SK-N-SH treated with all-trans-retinoic acid at 6 μM for 48 hours (cell line): Measurements from ENCODE around the gene C10orf62.

Experiments
- POU6F1 ChIP-seq: fragments of 250-450 bp; sonication (Bioruptor Pico); IDR thresholded peaks from 2 replicates; pipeline ENCODE4 v1.8.0; 2021; ENCODE audit warnings: low read depth, mild to moderate bottlenecking, moderate library complexity, borderline replicate concordance
- ZFP3 ChIP-seq: fragments of 250-450 bp; sonication (Bioruptor Pico); IDR thresholded peaks from 2 replicates; pipeline ENCODE4 v1.5.0; 2020; ENCODE audit warnings: mild to moderate bottlenecking, moderate library complexity
- ZNF565 ChIP-seq: fragments of 450-650 bp; formaldehyde crosslinking; conservative IDR thresholded peaks from 2 replicates; pipeline ENCODE4 v1.5.0; 2020; ENCODE audit warnings: low read depth, mild to moderate bottlenecking, moderate library complexity
- TF ChIP-seq, protein P1 (sequence below): fragments of 250-450 bp; sonication (Bioruptor Pico); IDR thresholded peaks from 2 replicates; pipeline ENCODE4 v1.8.0; 2020; ENCODE audit warnings: mild to moderate bottlenecking, moderate library complexity, borderline replicate concordance

- TF ChIP-seq ZFP3 (CRISPR knock-in tag): no peak
- no peak for TF ChIP-seq ZNF565
- no peak for TF ChIP-seq POU6F1 (CRISPR knock-in tag)
- TF ChIP-seq, protein P1, sequence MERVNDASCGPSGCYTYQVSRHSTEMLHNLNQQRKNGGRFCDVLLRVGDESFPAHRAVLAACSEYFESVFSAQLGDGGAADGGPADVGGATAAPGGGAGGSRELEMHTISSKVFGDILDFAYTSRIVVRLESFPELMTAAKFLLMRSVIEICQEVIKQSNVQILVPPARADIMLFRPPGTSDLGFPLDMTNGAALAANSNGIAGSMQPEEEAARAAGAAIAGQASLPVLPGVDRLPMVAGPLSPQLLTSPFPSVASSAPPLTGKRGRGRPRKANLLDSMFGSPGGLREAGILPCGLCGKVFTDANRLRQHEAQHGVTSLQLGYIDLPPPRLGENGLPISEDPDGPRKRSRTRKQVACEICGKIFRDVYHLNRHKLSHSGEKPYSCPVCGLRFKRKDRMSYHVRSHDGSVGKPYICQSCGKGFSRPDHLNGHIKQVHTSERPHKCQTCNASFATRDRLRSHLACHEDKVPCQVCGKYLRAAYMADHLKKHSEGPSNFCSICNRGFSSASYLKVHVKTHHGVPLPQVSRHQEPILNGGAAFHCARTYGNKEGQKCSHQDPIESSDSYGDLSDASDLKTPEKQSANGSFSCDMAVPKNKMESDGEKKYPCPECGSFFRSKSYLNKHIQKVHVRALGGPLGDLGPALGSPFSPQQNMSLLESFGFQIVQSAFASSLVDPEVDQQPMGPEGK: no peak
Measured at GRCh38 chr10:97550336-97551149, 39.0 kb upstream of the C10orf62 start.
